ENCODE results near the gene ZNF566.
A peak's percentile ranks its signal among the peaks of the same experiment; 100 is the strongest.

ZNF566 gene
- 8.9 to 13.4 (median 9.5) reads per million in 3 donors for total RNA-seq

GRCh38 chr19:36489118-36489919, at the start of gene ZNF566:
Gene ZNF566, minus strand, starts transcription at chr19:36489561. Its CDS starts 13,004 bp downstream, at chr19:36476557.
- Histone ChIP-seq H3K4me1 (ENCODE audit: control insufficient read depth, insufficient read depth, low read length, poor library complexity, severe bottlenecking) (peaks cover 15% of the 10 kb centered on the region), H3K4me3 (ENCODE audit: insufficient read depth, low read depth, low read length, poor library complexity, severe bottlenecking) (peak within 1 kb of the TSS; percentile 96), H3K27me3 (replicated peaks; ENCODE audit: control insufficient read depth, insufficient read depth, low read length, poor library complexity, severe bottlenecking) (no peaks in the 10 kb centered on the region), H3K9me3 (ENCODE audit: control insufficient read depth, low read length) (no peaks in the 10 kb centered on the region), H3K27ac (ENCODE audit: insufficient read depth, low read length, poor library complexity, severe bottlenecking) (peak within 1 kb of the TSS; percentile 92), H3K36me3 (ENCODE audit: control insufficient read depth, insufficient read depth, low read length) (no peaks in the 10 kb centered on the region)
- peak; percentile 82 to 91 (median 91) for DNase-seq

GRCh38 chr19:36528921-36529518, 39.7 kb upstream of the ZNF566 start:
- peak overlapping the region; percentile 79 for H3K4me3 ChIP-seq (ENCODE audit: insufficient read depth, low read depth, low read length, poor library complexity, severe bottlenecking)
- DNase-seq = no peak
- H3K4me1 ChIP-seq (ENCODE audit: control insufficient read depth, insufficient read depth, low read length, poor library complexity, severe bottlenecking) = peaks cover 7% of the 10 kb centered on the region
- peaks cover 12% of the 10 kb centered on the region for H3K9me3 ChIP-seq (ENCODE audit: control insufficient read depth, low read length)
- peaks cover 13% of the 10 kb centered on the region for H3K36me3 ChIP-seq (ENCODE audit: control insufficient read depth, insufficient read depth, low read length)
- peak overlapping the region; percentile 92 for H3K27ac ChIP-seq (ENCODE audit: insufficient read depth, low read length, poor library complexity, severe bottlenecking)
- no peaks in the 10 kb centered on the region for H3K27me3 ChIP-seq (replicated peaks; ENCODE audit: control insufficient read depth, insufficient read depth, low read length, poor library complexity, severe bottlenecking)

DNA sequence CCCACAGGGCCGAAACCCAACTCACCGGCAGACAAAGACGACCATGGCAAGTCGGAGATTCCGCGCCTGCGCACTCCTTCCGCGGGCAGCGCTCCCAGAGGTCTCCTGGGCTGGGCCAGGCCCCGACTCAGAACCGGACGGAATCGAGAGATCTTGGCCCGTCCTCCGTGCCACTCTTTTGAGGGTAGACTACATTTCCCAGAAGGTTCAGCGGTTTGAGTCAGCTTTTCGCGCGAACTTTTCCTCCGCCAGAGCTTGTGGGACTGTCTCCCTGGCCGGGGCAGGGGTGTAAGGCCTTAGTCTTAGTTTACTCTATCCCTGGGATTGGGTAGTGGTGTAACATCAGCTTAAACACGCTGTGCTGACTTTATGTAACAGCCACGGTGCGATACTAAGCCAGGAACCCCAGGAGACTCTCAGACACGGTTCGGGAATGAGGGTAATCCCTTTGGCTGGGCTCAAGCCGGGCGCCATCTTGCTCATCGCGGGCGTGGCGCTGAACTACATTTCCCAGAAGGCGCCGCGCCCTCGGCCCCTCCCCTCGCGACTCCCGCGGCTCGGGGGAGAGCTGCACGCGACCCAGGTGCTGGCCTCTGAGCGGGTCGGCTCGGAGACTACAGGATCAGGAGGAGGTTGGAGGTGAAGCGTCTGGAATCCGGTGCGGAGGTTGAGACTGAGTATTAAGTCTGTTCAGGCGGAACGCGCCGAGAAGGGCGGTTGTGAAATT, 39.0 kb upstream of the ZNF566 start, which contains the start of gene ZNF260:
Gene ZNF260 (minus strand): TSS at position 78 of the 727 bp plus-strand sequence. CDS start 13,033 bp downstream, outside the sequence.
- Histone ChIP-seq H3K4me3 (ENCODE audit: insufficient read depth, low read depth, low read length, poor library complexity, severe bottlenecking) (peak within 1 kb of the TSS; percentile 79), H3K27ac (ENCODE audit: insufficient read depth, low read length, poor library complexity, severe bottlenecking) (peak within 1 kb of the TSS; percentile 92), H3K4me1 (ENCODE audit: control insufficient read depth, insufficient read depth, low read length, poor library complexity, severe bottlenecking) (peaks cover 7% of the 10 kb centered on the region), H3K36me3 (ENCODE audit: control insufficient read depth, insufficient read depth, low read length) (peaks cover 13% of the 10 kb centered on the region), H3K9me3 (ENCODE audit: control insufficient read depth, low read length) (peaks cover 12% of the 10 kb centered on the region), H3K27me3 (replicated peaks; ENCODE audit: control insufficient read depth, insufficient read depth, low read length, poor library complexity, severe bottlenecking) (no peaks in the 10 kb centered on the region)
- peak; percentile 82 to 91 (median 85) for DNase-seq

- Histone ChIP-seq H3K4me3 (ENCODE audit: insufficient read depth, low read depth, low read length, poor library complexity, severe bottlenecking) (peak overlapping the region; percentile 79), H3K9me3 (ENCODE audit: control insufficient read depth, low read length) (peaks cover 16% of the 10 kb centered on the region), H3K27ac (ENCODE audit: insufficient read depth, low read length, poor library complexity, severe bottlenecking) (peak overlapping the region; percentile 92), H3K36me3 (ENCODE audit: control insufficient read depth, insufficient read depth, low read length) (peaks cover 13% of the 10 kb centered on the region), H3K27me3 (replicated peaks; ENCODE audit: control insufficient read depth, insufficient read depth, low read length, poor library complexity, severe bottlenecking) (no peaks in the 10 kb centered on the region), H3K4me1 (ENCODE audit: control insufficient read depth, insufficient read depth, low read length, poor library complexity, severe bottlenecking) (peaks cover 7% of the 10 kb centered on the region)
- no peak for DNase-seq
These were observed 38.5 kb upstream of the ZNF566 start for GRCh38 chr19:36527873-36528193.

DNA sequence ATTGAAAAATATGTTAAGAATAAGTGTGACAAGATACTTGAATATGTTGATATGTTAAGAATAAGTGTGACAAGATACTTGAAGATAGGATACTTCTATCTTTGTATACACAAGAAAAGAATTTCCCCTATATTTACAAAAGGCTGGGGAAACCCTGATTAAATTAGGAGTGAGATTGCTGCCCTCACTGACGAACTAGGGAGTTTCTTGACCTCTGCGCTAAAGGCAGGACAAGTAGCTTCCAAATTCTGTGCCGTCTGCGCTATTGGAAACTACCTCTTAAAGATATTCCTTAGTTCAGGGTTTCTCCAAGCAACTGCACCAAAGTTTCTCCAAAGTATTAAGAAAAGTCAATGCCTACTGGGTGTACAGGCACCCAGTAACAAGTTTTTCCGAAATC, 38.0 kb upstream of the ZNF566 start:
- Histone ChIP-seq H3K27ac (ENCODE audit: insufficient read depth, low read length, poor library complexity, severe bottlenecking) (no peak overlapping the region), H3K9me3 (ENCODE audit: control insufficient read depth, low read length) (peaks cover 21% of the 10 kb centered on the region), H3K27me3 (replicated peaks; ENCODE audit: control insufficient read depth, insufficient read depth, low read length, poor library complexity, severe bottlenecking) (no peaks in the 10 kb centered on the region), H3K36me3 (ENCODE audit: control insufficient read depth, insufficient read depth, low read length) (peaks cover 13% of the 10 kb centered on the region), H3K4me3 (ENCODE audit: insufficient read depth, low read depth, low read length, poor library complexity, severe bottlenecking) (peak overlapping the region; percentile 79), H3K4me1 (ENCODE audit: control insufficient read depth, insufficient read depth, low read length, poor library complexity, severe bottlenecking) (peaks cover 7% of the 10 kb centered on the region)
- DNase-seq = no peak

DNA sequence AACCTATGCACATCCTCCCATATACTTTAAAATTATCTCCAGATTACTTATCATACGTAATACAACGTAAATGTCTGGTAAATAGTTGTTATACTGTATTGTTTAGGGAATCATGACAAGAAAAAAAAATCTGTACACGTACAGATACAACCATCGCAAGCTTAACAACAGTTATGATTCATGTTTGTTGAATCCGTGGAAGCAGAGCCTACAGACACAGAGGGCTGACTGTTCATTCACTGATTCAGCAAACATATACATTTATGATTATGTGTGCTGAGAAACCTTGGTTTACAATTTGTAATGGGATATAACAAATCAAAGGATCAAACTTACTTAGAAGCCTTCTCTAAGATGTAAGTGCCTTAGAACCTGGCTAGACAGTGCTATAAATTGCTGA, 37.2 kb upstream of the ZNF566 start:
- no peaks in the 10 kb centered on the region for H3K27me3 ChIP-seq (replicated peaks; ENCODE audit: control insufficient read depth, insufficient read depth, low read length, poor library complexity, severe bottlenecking)
- H3K27ac ChIP-seq (ENCODE audit: insufficient read depth, low read length, poor library complexity, severe bottlenecking) = no peak overlapping the region
- peaks cover 7% of the 10 kb centered on the region for H3K4me1 ChIP-seq (ENCODE audit: control insufficient read depth, insufficient read depth, low read length, poor library complexity, severe bottlenecking)
- H3K9me3 ChIP-seq (ENCODE audit: control insufficient read depth, low read length) = peaks cover 26% of the 10 kb centered on the region
- H3K36me3 ChIP-seq (ENCODE audit: control insufficient read depth, insufficient read depth, low read length) = peaks cover 18% of the 10 kb centered on the region
- no peak overlapping the region for H3K4me3 ChIP-seq (ENCODE audit: insufficient read depth, low read depth, low read length, poor library complexity, severe bottlenecking)
- no peak for DNase-seq

GRCh38 chr19:36524617-36525016, 35.3 kb upstream of the ZNF566 start:
- Histone ChIP-seq H3K36me3 (ENCODE audit: control insufficient read depth, insufficient read depth, low read length) (peaks cover 21% of the 10 kb centered on the region), H3K27me3 (replicated peaks; ENCODE audit: control insufficient read depth, insufficient read depth, low read length, poor library complexity, severe bottlenecking) (no peaks in the 10 kb centered on the region), H3K4me1 (ENCODE audit: control insufficient read depth, insufficient read depth, low read length, poor library complexity, severe bottlenecking) (peaks cover 7% of the 10 kb centered on the region), H3K9me3 (ENCODE audit: control insufficient read depth, low read length) (peaks cover 36% of the 10 kb centered on the region), H3K27ac (ENCODE audit: insufficient read depth, low read length, poor library complexity, severe bottlenecking) (no peak overlapping the region), H3K4me3 (ENCODE audit: insufficient read depth, low read depth, low read length, poor library complexity, severe bottlenecking) (no peak overlapping the region)
- DNase-seq = no peak

DNA sequence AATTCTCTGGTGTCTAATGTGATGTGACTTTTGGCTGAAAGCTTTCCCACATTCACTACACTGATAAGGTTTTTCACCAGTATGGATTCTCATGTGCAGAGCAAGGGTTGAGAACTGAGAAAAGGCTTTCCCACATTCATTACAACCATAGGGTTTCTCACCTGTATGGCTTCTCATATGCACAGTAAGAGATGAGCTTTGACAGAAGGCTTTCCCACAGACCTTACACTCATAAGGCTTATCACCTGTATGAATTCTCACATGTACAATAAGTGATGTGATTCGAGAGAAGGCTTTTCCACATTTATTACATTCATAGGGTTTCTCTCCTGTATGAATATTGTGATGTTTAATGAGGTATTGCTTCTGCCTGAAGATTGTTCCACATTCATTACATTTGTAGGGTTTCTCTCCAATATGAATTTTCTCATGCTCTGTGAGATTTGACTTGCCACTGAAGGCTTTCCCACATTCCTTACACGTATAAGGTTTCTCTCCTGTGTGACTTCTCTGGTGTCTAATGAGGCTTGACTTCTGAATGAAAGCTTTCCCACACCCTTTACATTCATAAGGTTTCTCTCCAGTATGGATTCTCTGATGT, 24.8 kb upstream of the ZNF566 start:
- Histone ChIP-seq H3K36me3 (ENCODE audit: control insufficient read depth, insufficient read depth, low read length) (peaks cover 47% of the 10 kb centered on the region), H3K9me3 (ENCODE audit: control insufficient read depth, low read length) (peaks cover 65% of the 10 kb centered on the region), H3K4me1 (ENCODE audit: control insufficient read depth, insufficient read depth, low read length, poor library complexity, severe bottlenecking) (no peaks in the 10 kb centered on the region), H3K4me3 (ENCODE audit: insufficient read depth, low read depth, low read length, poor library complexity, severe bottlenecking) (no peak overlapping the region), H3K27ac (ENCODE audit: insufficient read depth, low read length, poor library complexity, severe bottlenecking) (no peak overlapping the region), H3K27me3 (replicated peaks; ENCODE audit: control insufficient read depth, insufficient read depth, low read length, poor library complexity, severe bottlenecking) (no peaks in the 10 kb centered on the region)
- no peak for DNase-seq

DNA sequence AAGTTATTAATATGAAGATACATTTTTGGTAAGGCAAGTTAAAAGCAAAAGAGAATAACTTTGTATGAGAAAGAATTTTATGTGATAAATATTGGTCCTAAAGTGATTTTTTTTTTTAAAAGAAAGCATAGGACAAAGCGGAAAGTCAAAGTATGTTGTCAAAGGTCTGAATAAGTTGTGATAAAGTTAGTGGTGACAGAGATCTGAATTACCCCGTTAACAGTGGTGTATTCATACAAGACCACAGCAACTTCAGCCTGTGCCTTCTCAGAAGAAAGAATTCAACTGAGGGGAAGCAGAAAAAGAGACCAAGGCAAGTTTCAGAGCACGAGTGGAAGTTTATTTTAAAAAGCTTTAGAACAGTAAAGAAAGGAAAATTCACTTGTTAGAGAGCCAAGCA, 19.0 kb upstream of the ZNF566 start:
- Histone ChIP-seq H3K4me1 (ENCODE audit: control insufficient read depth, insufficient read depth, low read length, poor library complexity, severe bottlenecking) (no peaks in the 10 kb centered on the region), H3K27me3 (replicated peaks; ENCODE audit: control insufficient read depth, insufficient read depth, low read length, poor library complexity, severe bottlenecking) (no peaks in the 10 kb centered on the region), H3K27ac (ENCODE audit: insufficient read depth, low read length, poor library complexity, severe bottlenecking) (no peak overlapping the region), H3K36me3 (ENCODE audit: control insufficient read depth, insufficient read depth, low read length) (no peaks in the 10 kb centered on the region), H3K9me3 (ENCODE audit: control insufficient read depth, low read length) (peaks cover 25% of the 10 kb centered on the region), H3K4me3 (ENCODE audit: insufficient read depth, low read depth, low read length, poor library complexity, severe bottlenecking) (no peak overlapping the region)
- DNase-seq = no peak
